HG02943 (cell line): ENCODE results near the gene ACTG1.

ENCODE experiments used
- ATAC-seq: cut with Tn5 transposase; IDR thresholded peaks from one replicate; pipeline ENCODE4 v1.9.1; 2021; ENCODE audit warnings: mild to moderate bottlenecking, low read depth, moderate library complexity; ENCODE audit not compliant: unreplicated experiment

Gene ACTG1

GRCh38 chr17:81468111-81468769, 44.4 kb downstream of the ACTG1 start:
- no peak for ATAC-seq

DNA sequence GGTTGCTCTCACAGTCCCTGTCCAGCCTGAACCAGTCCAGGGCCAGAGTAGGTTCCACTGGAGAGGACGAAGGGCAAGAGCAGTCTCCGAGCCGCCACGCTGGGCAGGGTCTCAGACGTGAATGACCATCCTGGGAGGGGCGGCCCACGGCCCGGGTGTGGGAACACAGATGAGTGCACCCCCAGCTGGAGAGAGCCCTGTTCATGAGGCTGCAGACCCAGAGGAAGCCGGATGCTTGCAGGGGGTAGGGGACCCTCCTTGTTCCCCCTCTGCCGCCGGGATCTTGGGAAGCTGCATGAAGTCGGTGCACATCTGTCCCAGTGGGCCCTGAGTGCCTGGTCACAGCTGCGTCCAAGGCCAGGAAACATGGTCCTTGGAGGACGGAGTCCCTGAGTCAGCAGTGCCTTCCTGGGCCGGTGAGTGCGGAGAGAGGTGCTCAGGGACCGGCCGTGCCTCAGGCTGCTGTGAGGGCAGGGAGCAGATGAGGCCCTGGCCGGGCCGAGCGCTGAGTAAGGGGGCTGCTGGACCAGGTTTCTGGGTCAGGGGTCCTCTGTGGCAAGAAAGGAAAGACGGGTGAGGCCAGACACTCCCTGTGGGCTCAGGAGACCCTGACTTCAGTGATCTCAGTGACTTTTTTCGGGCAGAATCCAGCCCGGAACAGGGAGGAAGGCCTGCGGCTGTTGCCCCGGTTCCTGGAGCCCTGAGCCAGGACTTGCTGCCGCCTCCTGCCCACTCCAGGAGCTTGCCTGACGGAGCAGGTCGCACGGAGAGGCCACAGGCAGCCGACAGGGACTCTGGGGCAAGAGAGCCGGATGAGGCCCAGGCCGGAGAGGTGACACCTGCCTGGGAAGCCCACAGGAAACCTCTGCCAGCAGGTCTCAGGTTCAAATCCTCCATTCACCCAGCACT, 45.8 kb downstream of the ACTG1 start:
- ATAC-seq, result no peak

GRCh38 chr17:81465910-81466309, 46.7 kb downstream of the ACTG1 start:
- no peak for ATAC-seq

DNA sequence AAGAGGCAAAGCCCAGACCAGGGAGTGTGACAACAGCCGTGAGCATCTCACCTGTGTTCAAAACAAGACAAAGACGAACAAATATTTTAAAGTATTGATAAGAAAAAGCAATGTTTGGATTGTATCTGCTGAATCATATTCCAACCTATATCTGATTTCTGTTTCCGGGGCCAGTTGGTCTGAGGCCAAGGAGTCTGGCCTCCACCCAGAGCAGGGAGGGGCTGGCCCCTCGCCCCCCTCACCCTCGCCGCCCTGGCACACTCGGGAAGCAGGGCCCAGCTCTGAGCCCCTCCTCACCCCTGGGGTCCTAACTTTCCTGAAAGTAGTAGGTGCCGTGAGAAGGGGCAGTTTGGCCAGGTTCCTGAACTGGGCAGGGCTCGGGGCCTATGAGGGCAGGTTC, 48.0 kb downstream of the ACTG1 start:
- ATAC-seq, result no peak

DNA sequence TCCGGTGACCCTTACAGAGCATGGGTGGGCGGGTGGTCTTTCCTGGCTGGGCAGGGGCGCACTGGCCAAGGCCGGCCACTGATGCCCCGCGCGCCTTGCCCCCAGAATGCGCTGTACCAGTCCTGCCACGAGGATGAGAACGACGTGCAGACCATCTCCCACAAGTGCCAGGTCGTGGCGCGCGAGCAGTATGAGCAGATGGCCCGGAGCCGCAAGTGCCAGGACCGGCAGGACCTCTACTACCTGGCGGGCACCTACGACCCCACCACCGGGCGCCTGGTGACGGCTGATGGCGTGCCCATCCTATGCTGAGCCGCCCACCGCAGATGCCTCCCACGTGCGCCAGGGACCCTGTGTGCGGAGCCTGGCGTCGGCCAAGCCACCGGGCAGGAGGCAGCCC, 49.1 kb downstream of the ACTG1 start:
- no peak for ATAC-seq

- no peak for ATAC-seq
Observed at GRCh38 chr17:81462506-81463125, 50.0 kb downstream of the ACTG1 start.

DNA sequence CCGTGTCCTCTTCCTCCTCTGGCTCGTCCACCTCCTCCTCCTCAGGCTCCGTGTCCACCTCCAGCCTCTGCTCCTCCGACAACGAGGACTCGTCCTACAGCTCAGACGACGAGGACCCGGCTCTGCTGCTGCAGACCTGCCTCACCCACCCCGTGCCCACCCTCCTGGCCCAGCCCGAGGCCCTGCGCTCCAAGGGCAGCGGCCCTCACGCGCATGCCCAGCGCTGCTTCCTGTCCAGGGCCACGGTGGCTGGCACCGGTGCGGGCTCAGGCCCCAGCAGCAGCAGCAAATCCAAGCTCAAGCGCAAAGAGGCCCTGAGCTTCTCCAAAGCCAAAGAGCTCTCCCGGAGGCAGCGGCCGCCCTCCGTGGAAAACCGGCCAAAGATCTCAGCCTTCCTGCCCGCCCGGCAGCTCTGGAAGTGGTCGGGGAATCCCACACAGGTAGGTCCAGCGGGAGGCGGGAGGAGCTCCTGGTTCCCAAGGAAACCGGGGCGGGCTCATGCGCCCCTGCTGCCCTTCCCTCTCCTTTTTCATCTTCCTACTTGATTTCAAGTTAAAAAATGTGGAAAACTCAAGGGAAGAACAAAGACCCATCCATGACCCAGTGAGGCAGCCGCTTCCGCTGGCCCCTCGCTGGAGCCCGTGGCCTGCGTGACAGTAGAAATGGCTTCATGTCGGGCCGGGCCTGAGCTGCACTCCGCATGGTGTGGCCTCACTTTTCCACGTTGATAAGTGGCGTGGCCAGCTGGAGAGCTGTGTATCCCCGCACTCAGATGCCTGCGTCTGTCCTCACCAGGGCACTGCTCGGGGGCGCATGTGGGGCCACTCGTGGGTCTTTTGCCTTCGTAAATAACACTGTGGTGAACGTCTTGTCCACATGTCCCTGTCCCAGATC, 50.7 kb downstream of the ACTG1 start:
- no peak for ATAC-seq

GRCh38 chr17:81460856-81461460, 51.6 kb downstream of the ACTG1 start:
- ATAC-seq, result no peak
